ENCODE results near the gene ERG.
A peak's percentile ranks its signal among the peaks of the same experiment; 100 is the strongest.

The ERG gene

DNA sequence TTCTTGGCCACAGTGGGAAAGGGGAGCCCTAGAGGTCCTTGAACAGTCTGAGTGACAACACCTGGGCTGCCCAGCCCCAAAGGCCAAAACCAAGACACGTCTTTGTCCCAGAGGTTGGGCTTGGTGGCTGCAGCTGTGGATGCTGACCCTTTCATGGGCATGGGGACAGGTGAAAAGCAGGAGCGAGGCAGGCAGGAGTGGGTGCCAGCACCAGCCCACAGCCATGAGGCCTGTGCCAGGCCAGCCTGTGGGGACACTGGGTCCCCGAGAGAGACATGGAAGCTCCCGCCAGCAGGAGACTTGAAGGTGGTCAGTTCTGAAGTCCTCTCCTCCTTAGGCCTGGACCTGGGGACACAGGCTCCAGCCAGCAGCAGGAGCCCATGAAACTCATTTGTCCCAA lies 142.9 kb downstream of the ERG start:
- no peak for DNase-seq

GRCh38 chr21:38354746-38355145 lies 143.5 kb downstream of the ERG start:
- DNase-seq = no peak

GRCh38 chr21:38354231-38354630 lies 144.0 kb downstream of the ERG start:
- DNase-seq = no peak

GRCh38 chr21:38352536-38353219 lies 145.6 kb downstream of the ERG start:
- peak; percentile 53 for DNase-seq

GRCh38 chr21:38351961-38352521 lies 146.2 kb downstream of the ERG start:
- no peak for DNase-seq

DNA sequence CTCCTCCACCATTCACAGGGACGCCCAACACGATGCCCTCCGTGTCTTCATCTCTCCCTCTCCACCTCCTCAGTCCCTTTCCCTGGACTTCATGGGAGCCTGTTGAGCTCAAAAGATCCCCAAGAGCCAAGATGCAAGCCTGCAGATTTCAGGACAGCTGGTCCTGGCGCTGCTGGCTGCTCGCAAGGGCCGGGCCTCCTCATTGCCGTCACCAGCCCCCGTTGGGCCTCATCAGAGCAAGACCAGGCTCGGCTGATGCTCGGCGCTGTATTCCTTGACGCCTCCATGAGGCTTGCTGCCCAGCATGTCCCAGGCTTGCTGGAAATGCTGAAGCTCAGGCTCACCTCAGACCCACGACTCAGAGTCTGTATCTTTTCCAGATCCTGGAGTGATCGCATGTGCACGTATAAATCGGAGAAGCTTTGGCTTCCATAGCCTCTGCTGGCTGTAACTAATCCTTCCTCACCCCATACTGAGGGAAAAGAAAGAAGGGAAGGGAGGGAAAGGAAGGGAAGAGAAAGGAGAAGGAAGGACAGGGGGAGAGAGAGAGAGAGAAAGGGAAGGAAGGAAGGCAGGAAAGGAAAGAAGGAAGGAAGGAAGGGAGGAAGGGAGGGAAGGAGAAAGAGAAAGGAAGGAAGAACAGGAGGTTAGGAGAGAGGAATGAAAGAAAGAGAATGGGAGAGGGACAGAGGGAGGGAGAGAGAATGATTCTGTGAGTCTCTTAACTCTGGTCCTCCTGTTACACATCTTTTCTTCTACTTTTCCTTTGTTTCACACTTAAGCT lies 146.9 kb downstream of the ERG start:
- DNase-seq = no peak

DNA sequence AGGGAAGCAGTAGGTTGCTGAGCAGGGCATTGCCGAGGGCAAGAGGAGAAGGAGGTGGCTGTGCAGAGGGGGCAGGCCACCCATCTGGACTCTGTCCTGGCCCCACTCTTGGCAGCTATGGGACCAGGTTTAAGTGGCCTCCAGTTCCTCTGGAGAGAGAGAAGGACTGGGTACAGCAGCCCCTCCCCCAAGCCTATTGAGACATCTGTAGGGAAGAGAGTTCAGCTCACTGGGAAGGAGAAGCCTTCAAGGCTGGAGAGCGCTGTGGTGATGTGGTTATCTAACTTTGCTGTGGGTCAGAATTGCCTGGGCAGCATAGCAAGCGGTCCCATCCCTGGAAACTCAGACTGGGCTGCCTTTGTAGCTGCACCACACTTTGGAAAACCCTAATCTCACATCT lies 147.6 kb downstream of the ERG start:
- no peak for DNase-seq

- no peak for DNase-seq
Measured at GRCh38 chr21:38349977-38350376, 148.3 kb downstream of the ERG start.

GRCh38 chr21:38349111-38349746 lies 149.0 kb downstream of the ERG start:
- no peak for DNase-seq

DNA sequence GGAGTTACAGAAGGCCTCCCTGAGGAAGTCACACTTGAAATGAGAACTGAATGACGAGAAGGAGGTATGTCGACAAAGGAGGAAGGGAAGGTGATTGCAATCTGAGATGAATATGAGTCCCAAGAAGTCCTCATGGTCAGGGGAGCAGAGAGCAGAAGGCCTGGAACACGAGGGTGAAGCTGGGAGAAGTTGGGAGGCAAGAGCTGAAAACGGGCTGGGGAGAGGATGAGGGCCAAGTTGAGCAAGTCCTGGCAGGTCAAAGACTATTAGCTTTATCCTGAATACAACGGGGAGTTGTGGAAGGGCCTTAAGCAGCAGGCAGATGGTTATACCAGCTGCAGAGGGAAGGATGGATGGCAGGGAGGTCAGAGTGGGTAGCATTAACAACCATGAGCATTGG lies 152.0 kb downstream of the ERG start:
- no peak for DNase-seq

DNA sequence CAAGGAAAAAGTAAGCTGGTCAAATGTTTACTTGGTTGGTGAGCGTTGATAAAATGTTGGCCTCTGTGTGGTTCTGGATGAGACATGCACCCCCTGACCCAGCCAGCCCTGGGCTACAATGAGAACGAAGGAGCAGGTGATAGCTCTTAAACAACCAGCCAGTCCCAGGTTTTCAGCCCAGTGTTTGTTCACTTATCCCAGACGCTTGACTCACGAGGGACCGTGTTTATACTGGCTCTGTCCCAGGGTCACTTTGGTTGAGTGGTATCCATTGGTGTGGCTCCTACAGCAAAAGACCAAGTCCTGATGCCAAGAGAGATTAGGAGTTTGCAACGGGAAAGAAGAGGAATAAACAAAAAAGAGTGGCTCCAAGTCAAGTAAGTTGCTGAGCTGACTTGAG lies 154.6 kb downstream of the ERG start:
- DNase-seq = peak; percentile 52

DNA sequence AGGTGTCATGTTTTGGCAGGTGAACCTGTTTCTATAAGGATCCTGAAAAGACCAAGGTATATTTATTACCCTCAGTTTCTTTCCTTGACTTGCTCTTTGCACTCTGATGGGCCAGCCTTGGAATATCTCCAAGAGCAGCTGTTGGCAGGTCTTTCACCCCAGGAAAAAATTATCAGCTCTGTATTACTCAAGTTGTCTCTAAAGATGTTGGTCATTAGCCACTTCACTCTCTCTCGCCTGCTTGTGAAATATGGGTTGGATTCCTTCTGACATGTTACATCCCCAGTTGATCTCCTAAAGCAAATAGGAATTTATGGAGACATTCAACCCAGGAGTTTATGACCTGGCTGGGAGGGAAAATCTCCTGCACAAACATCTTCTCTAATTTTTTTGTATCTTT lies 155.5 kb downstream of the ERG start:
- DNase-seq = no peak

DNA sequence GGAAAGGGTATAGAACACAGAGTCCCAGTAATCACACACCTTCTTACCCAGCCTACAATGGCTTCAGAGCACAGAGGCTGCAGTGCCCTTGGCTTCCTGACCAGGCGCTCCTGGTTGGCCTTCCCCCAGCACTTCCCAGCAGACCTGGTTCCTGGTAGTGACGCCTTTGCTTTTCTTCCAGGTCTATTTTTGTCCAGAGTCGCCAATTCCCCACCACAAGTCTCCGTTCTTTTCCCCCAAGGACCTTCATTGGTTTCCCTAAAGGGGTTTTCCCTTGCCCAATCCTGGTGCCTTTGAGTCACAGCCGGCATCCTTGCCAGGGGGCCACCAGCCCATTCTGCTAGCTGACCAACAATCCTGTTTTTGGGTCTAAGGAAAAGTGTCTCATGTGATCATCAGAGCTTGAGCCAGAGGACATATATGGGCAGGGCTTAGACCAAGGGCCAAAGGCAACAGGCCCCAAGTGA lies 156.7 kb downstream of the ERG start:
- DNase-seq = no peak

DNA sequence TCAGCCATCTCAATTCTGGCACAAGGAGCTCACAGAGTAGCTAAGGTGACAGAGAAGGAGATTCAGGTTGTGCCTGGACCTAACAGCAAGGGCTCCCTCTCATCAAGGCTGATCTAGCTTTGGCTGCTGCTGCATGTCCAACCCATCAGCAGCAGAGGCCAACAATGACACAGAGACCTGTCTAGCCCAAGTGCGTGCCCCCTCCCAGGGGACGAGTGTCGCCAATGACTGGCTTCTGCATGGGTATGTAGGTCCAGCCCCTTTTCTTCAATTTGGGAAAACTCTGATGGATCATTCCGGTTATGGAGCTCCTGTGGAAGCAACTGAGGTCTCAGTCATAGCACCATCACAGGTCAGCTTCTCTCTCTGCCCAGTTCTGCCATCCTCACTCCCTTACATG lies 158.1 kb downstream of the ERG start:
- no peak for DNase-seq

DNA sequence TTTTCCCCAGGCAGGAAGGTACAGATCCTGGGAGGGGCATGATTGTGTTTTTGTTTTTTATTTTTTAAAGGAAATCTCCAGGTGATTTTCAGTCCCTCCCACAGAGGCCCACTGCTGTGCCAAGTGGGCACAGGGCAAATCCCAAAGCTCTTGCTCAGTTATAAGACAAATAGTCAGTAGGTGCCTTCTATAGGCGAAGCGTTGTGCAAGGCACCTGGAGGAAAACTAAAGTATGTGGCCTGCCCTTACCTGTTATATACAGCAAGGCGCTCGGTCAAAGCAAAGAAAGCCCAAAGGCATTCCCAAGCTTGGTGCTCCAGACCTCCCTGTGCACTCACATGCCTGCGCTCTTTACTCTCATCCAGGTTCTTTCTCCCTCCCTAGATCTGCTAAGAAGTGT lies 160.5 kb downstream of the ERG start:
- DNase-seq = no peak

DNA sequence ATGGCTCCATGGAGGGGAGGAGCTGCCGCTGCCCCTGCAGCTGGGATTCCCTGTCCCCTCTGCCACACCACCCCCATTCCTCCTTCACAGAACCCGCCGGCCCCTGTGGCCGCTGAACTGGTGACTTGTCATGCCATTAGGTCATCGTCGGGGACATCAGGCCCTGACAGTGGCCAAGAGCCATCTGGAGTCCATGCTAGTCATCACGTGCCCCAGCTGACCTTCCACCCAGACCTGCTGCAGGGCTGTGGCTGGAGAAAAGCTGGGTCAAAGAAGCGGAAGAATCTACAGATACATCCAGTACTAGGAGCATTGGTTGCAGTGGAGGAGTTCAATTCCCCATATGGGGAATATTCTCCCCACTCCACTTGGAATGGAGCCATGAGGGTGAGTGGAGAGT lies 163.4 kb downstream of the ERG start:
- no peak for DNase-seq

GRCh38 chr21:38333301-38334272 lies 164.7 kb downstream of the ERG start:
- DNase-seq = no peak

DNA sequence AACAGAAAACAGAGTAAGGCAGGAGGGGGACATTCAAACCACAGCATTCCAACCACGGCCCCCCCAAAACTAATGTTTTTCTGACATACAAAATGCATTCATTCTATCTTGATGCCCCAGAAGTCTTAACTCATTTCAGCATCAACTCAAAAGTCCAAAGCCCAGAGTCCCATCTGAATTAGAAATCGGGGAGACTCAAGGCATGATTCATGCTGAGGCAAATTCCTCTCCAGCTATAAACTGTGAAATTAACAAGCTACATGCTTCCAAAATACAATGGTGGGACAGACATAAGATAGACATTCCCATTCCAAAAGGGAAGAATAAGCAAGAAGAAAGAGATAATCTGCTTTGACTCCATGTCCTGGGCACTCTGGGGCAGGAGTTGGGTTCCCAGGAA lies 167.6 kb downstream of the ERG start:
- no peak for DNase-seq

Data from DMS53 (cell line).